ENCODE data around the gene BNC2.

GRCh38 chr9:16744394-16744793, 126.1 kb downstream of the BNC2 start:
- no peak for TF ChIP-seq CTCF (IDR thresholded peaks at IDR 0.05; ENCODE audit: insufficient read depth, low read length)
- TF ChIP-seq REST (IDR thresholded peaks at IDR 0.05; ENCODE audit: insufficient replicate concordance, low read depth), result no peak
